Liver (tissue), 2 donors: ENCODE results near the gene CARD19.

Experiments
- FOXA1 ChIP-seq: IDR thresholded peaks from 2 replicates; pipeline ENCODE4 v1.6.1; 2016; ENCODE audit warnings: antibody characterized with exemption
- TF ChIP-seq, protein P1 (sequence below): fragments of 150-350 bp; IDR thresholded peaks from 2 replicates; pipeline ENCODE4 v1.5.1; 2017; ENCODE audit warnings: improper control_type of control experiment, low read depth, low read length; ENCODE audit not compliant: missing input control
- TF ChIP-seq, protein P2 (sequence below): IDR thresholded peaks from 2 replicates; pipeline ENCODE4 v1.6.1; 2016; ENCODE audit warnings: antibody characterized with exemption
- TF ChIP-seq, protein P3 (sequence below): IDR thresholded peaks from 2 replicates; pipeline ENCODE4 v1.6.1; 2016; ENCODE audit warnings: antibody characterized with exemption
- donor health status: healthy.

DNA sequence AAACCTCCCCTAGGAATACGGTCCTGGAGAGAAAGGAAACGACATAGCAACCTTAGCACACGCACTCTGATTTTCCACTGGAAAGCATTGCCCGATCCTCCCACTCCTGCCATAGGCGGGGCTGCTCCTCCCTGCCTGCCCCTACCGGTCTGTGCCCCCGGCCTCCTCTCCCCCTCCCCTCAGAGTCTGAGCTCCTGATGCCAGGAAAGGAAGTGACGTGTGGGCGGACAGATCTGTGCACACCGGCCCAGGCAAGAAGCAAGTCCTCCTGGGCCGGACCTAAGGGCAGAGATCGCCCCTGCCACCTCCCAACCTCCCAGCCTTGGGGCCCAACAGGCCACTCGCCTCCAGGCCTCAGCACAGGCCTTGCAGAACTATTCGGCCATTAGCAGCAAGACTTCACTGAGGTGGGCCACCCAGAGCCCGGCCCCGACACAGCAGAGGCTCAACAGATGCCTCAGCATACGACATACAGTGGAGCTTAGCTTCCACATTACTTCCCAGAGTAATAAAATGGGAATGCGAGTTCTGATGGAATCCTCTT, 30.9 kb downstream of the CARD19 start:
- TF ChIP-seq, protein P1, sequence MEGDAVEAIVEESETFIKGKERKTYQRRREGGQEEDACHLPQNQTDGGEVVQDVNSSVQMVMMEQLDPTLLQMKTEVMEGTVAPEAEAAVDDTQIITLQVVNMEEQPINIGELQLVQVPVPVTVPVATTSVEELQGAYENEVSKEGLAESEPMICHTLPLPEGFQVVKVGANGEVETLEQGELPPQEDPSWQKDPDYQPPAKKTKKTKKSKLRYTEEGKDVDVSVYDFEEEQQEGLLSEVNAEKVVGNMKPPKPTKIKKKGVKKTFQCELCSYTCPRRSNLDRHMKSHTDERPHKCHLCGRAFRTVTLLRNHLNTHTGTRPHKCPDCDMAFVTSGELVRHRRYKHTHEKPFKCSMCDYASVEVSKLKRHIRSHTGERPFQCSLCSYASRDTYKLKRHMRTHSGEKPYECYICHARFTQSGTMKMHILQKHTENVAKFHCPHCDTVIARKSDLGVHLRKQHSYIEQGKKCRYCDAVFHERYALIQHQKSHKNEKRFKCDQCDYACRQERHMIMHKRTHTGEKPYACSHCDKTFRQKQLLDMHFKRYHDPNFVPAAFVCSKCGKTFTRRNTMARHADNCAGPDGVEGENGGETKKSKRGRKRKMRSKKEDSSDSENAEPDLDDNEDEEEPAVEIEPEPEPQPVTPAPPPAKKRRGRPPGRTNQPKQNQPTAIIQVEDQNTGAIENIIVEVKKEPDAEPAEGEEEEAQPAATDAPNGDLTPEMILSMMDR: no peak
- TF ChIP-seq, protein P2, sequence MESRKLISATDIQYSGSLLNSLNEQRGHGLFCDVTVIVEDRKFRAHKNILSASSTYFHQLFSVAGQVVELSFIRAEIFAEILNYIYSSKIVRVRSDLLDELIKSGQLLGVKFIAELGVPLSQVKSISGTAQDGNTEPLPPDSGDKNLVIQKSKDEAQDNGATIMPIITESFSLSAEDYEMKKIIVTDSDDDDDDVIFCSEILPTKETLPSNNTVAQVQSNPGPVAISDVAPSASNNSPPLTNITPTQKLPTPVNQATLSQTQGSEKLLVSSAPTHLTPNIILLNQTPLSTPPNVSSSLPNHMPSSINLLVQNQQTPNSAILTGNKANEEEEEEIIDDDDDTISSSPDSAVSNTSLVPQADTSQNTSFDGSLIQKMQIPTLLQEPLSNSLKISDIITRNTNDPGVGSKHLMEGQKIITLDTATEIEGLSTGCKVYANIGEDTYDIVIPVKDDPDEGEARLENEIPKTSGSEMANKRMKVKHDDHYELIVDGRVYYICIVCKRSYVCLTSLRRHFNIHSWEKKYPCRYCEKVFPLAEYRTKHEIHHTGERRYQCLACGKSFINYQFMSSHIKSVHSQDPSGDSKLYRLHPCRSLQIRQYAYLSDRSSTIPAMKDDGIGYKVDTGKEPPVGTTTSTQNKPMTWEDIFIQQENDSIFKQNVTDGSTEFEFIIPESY: no peak
- TF ChIP-seq, protein P3, sequence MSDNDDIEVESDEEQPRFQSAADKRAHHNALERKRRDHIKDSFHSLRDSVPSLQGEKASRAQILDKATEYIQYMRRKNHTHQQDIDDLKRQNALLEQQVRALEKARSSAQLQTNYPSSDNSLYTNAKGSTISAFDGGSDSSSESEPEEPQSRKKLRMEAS: no peak
- TF ChIP-seq FOXA1: no peak
